Activated effector memory CD4-positive, alpha-beta T cell treated with anti-CD3 and anti-CD28 coated beads, Interleukin-2, amount 50 U/mL, for 16 hours (primary cell): Measurements from ENCODE around the gene MTMR6.

Experiments used
- DNase-seq: peaks from one replicate; pipeline ENCODE4 v3.0.0-alpha.2; 2020

Gene MTMR6

GRCh38 chr13:25276748-25277147, 10.5 kb downstream of the MTMR6 start:
- DNase-seq = no peak

GRCh38 chr13:25268561-25268960, 18.7 kb downstream of the MTMR6 start:
- no peak for DNase-seq

DNA sequence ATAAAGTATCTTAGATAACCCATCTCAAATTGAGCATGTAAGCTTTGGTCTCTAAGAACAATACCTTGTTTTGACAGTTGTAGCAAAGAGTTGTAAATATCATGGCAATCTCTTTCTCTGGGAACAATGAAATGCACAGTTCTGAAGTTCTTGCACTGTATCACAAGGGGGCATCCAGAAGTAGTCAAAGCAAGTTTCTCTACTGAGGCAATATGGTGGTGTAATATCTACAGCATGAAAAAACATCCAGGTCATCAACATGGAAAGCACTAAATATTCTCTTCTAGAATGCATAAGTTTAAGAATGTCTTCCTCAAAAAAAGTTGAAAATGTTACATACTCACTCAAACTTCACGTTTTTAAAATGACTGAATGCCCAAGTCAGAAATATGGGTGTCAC, 19.6 kb downstream of the MTMR6 start:
- no peak for DNase-seq

DNA sequence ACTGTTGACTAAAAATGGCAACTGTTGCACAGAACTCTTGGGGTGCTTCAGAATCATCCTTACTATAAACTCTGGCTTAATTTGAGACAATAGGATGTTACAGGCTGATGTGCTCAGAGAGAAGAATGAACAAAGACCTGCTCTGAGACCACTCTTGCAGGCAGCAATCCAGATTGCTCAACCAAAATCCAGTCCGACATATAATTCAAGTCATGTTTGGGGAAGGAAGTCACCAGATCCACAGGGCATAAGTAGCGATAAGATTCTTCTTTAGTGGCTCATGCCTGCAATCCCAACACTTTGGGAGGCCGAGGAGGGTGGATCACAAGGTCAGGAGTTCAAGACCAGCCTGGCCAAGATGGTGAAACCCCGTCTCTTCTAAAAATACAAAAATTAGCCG, 20.6 kb downstream of the MTMR6 start:
- no peak for DNase-seq

DNA sequence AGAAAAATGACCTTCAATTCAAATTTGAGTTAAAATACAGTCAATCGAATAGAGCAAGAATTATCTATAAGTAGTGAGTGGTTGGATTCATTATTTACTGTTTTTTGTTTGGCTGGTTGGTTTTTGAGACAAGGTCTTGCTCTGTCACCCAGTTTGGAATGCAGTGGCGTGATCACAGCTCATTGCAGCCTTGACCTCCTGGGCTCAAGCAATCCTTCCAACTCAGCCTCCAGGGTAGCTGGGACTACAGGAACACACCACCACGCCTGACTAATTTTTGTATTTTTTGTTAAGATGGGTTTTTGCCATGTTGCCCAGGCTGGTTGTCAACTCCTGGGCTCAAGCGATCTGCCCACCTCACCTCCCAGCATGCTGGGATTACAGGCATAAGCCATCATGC, 25.0 kb downstream of the MTMR6 start:
- DNase-seq = no peak

DNA sequence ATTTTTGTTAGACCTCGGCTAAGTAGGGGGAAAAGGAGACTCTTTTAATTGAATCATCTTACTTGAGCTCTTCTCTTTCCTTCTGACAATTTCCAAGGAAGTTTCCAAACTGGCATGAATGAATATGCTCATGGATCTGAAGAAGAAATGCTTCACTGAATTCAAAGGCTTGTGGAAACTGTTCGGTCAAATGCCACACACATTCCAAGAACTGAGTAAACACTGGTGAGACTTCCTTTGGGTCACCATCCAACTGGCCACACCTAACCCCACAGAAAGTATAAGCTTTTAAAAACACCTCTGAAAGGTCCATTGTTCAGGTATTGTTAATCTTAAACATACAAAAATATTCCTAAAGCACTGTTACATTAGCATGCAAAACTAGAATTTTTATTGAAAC, 33.6 kb downstream of the MTMR6 start:
- DNase-seq = no peak

DNA sequence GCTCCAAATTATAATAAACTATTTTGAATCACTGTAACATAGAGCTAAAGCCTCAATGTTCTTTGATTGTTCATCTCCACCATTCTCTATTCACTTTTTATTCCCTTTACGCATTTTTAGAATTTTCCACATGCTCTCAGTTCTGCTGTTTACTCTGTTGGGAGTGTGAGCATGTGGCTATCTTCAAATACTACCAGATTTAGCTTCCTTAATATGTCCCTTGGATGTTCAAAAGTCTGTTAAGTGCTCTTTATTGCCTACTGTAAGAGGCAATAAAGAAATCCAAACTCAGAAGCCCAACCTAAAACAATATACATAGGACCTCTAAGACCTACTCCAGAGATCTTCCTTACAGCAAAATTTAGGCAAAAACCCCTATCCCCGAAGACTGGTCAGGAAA, 34.5 kb downstream of the MTMR6 start:
- DNase-seq = no peak

DNA sequence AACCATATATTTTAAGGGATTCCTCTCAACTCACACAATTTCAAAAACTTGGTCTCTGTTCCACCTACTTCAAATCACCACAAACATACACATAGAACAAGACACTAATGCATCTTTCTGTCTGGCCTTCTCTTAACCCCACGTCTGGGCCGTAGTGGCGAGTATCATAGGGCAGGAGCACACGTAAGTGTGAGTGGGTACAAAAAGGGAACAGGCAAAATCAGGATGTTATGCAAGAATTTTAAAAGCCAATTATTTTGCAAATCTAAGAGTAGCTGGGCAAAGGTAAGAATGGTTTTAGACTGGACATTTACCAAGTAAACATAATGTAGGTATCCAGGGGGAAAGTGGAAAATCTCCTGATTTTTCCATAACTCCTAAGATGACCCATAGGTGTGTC, 35.1 kb downstream of the MTMR6 start:
- no peak for DNase-seq

- DNase-seq = no peak
Observed at GRCh38 chr13:25249001-25249543, 38.2 kb downstream of the MTMR6 start.

DNA sequence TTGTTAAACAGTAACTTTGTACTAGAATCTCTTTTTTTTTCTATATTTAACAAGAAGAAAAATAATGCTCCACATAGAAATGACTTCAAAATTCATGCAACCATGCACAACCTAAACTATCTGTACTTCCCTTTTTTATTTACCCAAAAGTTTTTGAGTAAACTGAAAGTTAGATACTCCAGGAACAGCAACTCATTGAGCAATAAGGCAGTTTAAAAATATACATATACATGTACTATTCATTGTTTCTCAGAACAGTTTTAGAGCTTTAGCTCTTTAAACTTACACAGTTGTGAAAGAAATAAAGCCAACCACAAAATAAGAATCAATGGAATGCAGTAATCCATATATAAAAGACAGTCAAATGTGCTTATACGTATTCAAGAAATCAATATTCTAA, 39.2 kb downstream of the MTMR6 start:
- DNase-seq = no peak

GRCh38 chr13:25247360-25247759, 39.9 kb downstream of the MTMR6 start:
- DNase-seq = no peak

- DNase-seq = no peak
Observed at GRCh38 chr13:25244123-25244522, 43.2 kb downstream of the MTMR6 start.

DNA sequence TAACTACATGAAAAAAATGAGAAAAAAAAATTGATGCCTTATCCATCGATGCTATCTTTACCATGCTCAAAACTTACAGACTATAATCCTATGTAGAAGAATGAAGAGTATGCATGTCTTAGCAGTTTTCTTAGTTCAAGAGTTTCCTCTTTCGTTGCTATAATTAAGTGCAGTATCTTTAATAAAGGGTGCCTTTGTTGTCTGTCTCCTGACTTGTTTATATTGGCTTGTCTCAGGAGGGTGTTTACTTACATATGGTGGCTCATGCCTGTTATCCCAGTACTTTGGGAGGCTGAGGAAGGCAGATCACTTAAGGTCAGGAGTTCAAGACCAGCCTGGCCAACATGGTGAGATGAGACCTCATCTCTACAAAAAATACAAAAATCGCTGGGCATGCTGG, 44.3 kb downstream of the MTMR6 start:
- DNase-seq = no peak

GRCh38 chr13:25241007-25241406, 46.3 kb downstream of the MTMR6 start:
- DNase-seq = no peak

DNA sequence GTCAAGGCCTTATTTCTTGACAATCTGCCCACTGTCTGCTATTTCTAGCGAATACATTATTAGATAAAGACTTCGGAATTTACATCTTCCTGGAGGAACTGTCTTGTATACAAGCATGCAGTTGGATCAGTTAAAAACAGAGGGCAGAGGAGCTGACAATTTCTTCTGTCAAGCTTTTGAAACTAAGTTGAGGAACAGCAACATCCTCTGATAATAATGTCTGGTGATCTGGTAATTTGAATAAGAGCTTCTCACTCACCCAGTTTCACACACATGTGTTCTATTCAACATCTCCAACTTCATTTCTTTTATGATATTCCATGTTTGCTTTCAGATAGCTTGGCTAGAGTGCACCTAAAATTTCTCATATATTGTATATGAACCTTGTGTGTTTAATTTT, 50.2 kb downstream of the MTMR6 start:
- DNase-seq = no peak

DNA sequence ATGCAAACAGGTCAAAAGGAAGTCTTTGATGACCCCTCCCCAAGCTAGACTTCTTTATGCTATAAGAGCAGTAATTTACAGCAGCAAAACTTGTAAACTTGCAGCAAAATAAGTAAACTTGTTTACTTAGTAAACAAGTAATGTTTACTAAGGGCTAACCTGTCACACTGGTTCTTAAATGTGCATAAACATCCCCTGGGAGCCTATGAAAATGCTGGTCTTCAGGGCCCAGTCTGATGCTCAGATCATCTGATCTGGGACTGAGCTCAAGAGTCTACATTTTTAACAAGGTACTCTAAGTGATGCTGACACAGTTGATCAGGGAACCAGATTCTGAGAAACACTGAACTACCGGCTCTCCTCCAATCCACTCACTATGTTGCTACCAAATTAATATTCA, 53.4 kb downstream of the MTMR6 start:
- DNase-seq = no peak

DNA sequence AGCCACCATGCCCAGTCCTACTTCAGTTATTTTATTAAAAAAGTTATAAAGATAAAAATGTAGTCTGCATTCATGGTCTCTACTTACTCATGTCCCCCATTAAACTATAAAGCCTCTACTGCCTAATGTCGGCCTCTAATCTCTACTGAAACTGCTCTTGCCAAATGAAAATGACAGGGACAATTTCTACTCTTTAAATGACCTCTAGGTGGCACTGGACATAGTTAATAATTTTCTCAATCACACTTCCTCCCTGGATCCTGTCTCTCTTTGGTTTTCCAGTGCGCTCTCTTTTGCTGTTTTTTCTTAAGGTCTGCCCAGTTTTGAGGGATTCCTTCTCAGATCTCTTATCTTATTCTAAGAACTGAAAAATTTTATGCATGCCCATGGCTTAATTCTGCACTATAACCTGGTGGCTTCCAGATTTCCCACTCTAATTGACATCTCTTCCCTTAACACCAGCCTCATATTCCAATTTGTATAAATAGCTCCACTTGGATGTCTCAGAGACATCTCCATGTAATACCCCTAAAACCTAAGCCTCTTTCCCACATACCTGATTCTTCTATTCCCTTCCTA, 54.3 kb downstream of the MTMR6 start:
- DNase-seq = no peak

GRCh38 chr13:25231517-25231916, 55.8 kb downstream of the MTMR6 start:
- no peak for DNase-seq

GRCh38 chr13:25227690-25228089, 59.6 kb downstream of the MTMR6 start:
- DNase-seq = no peak

- no peak for DNase-seq
Observed at GRCh38 chr13:25225970-25226369, 61.3 kb downstream of the MTMR6 start.

GRCh38 chr13:25224151-25224550, 63.1 kb downstream of the MTMR6 start:
- no peak for DNase-seq

DNA sequence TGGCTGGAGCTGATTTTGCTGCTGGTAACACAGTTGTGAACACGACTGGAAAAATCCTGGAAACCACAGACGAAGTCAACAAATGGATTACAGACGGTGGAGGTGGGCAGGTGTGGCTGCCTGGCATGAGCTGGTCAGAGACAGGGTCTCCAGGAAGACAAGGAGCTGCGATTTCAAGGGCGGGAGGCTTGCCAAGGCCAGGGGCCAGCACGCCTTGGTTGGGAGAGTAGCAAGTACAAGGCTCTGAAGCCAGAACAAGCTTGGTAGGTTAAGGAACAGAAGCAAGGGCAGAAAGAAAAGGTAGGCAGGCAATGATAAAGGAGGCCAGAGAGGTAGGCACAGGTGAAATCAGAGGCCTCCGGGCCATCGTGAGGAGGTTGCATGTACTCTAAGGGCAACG, 64.5 kb downstream of the MTMR6 start:
- DNase-seq = no peak

DNA sequence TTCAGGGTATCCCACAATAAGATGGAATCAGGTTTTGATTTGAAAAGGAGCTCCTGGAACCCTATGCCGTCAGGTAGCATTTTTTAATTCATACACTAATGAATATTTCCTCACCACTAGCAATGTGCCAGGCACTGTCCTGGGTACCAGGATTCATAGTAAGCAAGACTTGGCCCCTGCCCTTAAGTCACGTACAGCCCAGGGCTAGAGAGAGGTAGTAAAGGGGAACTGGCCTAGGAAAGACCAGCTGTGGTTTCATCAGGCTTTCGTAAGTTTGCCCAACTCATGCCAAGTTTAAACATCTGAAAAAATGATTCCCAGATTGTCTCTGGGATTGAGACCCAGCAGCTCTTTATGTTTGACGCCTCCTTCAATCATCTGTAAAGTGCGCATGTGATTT, 69.3 kb downstream of the MTMR6 start:
- DNase-seq = no peak

GRCh38 chr13:25217023-25217885, 70.0 kb downstream of the MTMR6 start:
- no peak for DNase-seq

GRCh38 chr13:25215253-25215575, 72.1 kb downstream of the MTMR6 start:
- no peak for DNase-seq
